BJ (cell line): ENCODE data around the gene CRHBP. TPM values are rescaled to one million over a fixed set of nuclear protein-coding genes. Genes with fewer than 3 reads are reported as not detected.

Source experiments
- CTCF ChIA-PET: fragments of 350-600 bp; formaldehyde crosslinking; extraction: SDS; loops from one replicate; lab custom pipeline; 2021; ENCODE audit warnings: antibody characterized with exemption, inconsistent platforms; lab: Yijun Ruan, JAX
- POLR2A ChIA-PET: fragments of 300-600 bp; sonication (Branson Sonifier 250); formaldehyde crosslinking; extraction: SDS; loops from one replicate; lab custom pipeline; 2021; ENCODE audit warnings: antibody characterized with exemption; lab: Charles Lee
- DNase-seq: peaks from one replicate; pipeline ENCODE4 v3.0.0-alpha.2; 2011; ENCODE audit warnings: low read depth
- H3K27me3 ChIP-seq: 2 replicates; pipeline ENCODE4 v1.6.0; 2011; ENCODE audit warnings: low read length; ENCODE audit not compliant: control insufficient read depth, insufficient read depth
- H3K36me3 ChIP-seq: 2 replicates; pipeline ENCODE4 v1.5.1; 2011; ENCODE audit warnings: low read length; ENCODE audit not compliant: control insufficient read depth, insufficient read depth
- H3K4me3 ChIP-seq: 2 replicates; pipeline ENCODE4 v1.5.1; 2011; ENCODE audit warnings: low read depth, mild to moderate bottlenecking, control low read depth, low read length
- CTCF ChIP-seq: IDR thresholded peaks from 2 replicates; pipeline ENCODE4 v1.5.1; 2011; ENCODE audit warnings: low read depth, mild to moderate bottlenecking, control low read depth, inconsistent platforms, low read length, moderate library complexity; ENCODE audit not compliant: insufficient read depth
- polyA plus RNA-seq: library from polyadenylated mRNA; depleted of rRNA; stranded (reverse); fragments of >200 nt; gene quantifications from 2 replicates; pipeline ENCODE4 v1.2.3, GENCODE V29; 2011

CRHBP gene
- polyA plus RNA-seq, 1 experiment, result not detected

GRCh38 chr5:77006124-77006523 is 53.3 kb downstream of the CRHBP start:
- no peak for DNase-seq
- no peak for TF ChIP-seq CTCF
- Histone ChIP-seq H3K27me3 (peaks cover 10% of the 10 kb centered on the region), H3K4me3 (no peak overlapping the region), H3K36me3 (no peaks in the 10 kb centered on the region)
- ChIA-PET CTCF (no interaction called here), POLR2A (no interaction called here)

GRCh38 chr5:77008413-77008812 is 55.6 kb downstream of the CRHBP start:
- CTCF ChIA-PET, result interaction anchor here (0.6 to 1.6 kb wide), 2 partner anchors 11 to 33 kb away, joined by 3 to 4 read pairs; no protein-coding TSS in a partner anchor

GRCh38 chr5:77010243-77010642 is 57.4 kb downstream of the CRHBP start:
- ChIA-PET CTCF (no interaction called here), POLR2A (no interaction called here)
- no peaks in the 10 kb centered on the region for H3K36me3 ChIP-seq
- H3K4me3 ChIP-seq, result no peak overlapping the region
- no peak for TF ChIP-seq CTCF
- no peak for DNase-seq
- H3K27me3 ChIP-seq, result peaks cover 9% of the 10 kb centered on the region

More at GRCh38 chr5:77008413-77008812, 55.6 kb downstream of the CRHBP start:
- Histone ChIP-seq H3K27me3 (peaks cover 12% of the 10 kb centered on the region), H3K36me3 (no peaks in the 10 kb centered on the region), H3K4me3 (no peak overlapping the region)
- POLR2A ChIA-PET, result no interaction called here
- no peak for TF ChIP-seq CTCF
- no peak for DNase-seq

GRCh38 chr5:77011498-77011897 is 58.7 kb downstream of the CRHBP start:
- H3K36me3 ChIP-seq, result no peaks in the 10 kb centered on the region
- no peak for DNase-seq
- H3K27me3 ChIP-seq, result peaks cover 6% of the 10 kb centered on the region; the same call in 1 of the 2 replicates
- H3K4me3 ChIP-seq, result no peak overlapping the region
- ChIA-PET POLR2A (no interaction called here), CTCF (interaction anchor here (1.3 kb wide), 1 partner anchor 142 kb away, joined by 4 read pairs; no protein-coding TSS in a partner anchor)
- TF ChIP-seq CTCF, result no peak

- no peak for TF ChIP-seq CTCF
- H3K4me3 ChIP-seq, result no peak overlapping the region
- POLR2A ChIA-PET, result interaction anchor here (0.5 kb wide), 1 partner anchor 302 kb away, joined by 4 read pairs; no protein-coding TSS in a partner anchor
- CTCF ChIA-PET, result interaction anchor here (0.6 to 1.1 kb wide), 2 partner anchors 144 to 945 kb away, joined by 3 read pairs; no protein-coding TSS in a partner anchor
- H3K27me3 ChIP-seq, result peaks cover 6% of the 10 kb centered on the region; the same call in 1 of the 2 replicates
- H3K36me3 ChIP-seq, result no peaks in the 10 kb centered on the region
- no peak for DNase-seq
Measured at GRCh38 chr5:77012601-77013000, 59.8 kb downstream of the CRHBP start.
